GM23338 (cell line): ENCODE results near the gene FARS2. TPM values are rescaled to one million over a fixed set of nuclear protein-coding genes. Genes with fewer than 3 reads are reported as not detected.

ENCODE experiments used
- ATAC-seq: fragments of 200-7000 bp; cut with Tn5 transposase; 3 replicates; pipeline ENCODE4 v1.9.1; 2020
- DNase-seq: peaks from one replicate; pipeline ENCODE4 v3.0.0-alpha.2; 2015; ENCODE audit warnings: low spot score
- H2AFZ ChIP-seq: fragments of 200-600 bp; sonication (generic); 2 replicates; pipeline ENCODE4 v1.8.0; 2016; ENCODE audit warnings: antibody characterized with exemption, mild to moderate bottlenecking, moderate library complexity
- H3F3A ChIP-seq: fragments of 200-600 bp; sonication (generic); replicated peaks from 2 replicates; pipeline ENCODE4 v1.8.0; 2017; ENCODE audit warnings: antibody characterized with exemption, mixed run types, low read depth
- H3K27ac ChIP-seq: fragments of 200-600 bp; sonication (generic); 2 replicates; pipeline ENCODE4 v1.6.1; 2016; ENCODE audit warnings: low read depth
- H3K27me3 ChIP-seq: fragments of 200-600 bp; sonication (generic); 2 replicates; pipeline ENCODE4 v1.8.0; 2016; ENCODE audit warnings: mild to moderate bottlenecking, mixed run types, moderate library complexity; ENCODE audit not compliant: insufficient read depth
- H3K36me3 ChIP-seq: fragments of 200-600 bp; sonication (generic); 2 replicates; pipeline ENCODE4 v1.8.0; 2016; ENCODE audit warnings: mild to moderate bottlenecking; ENCODE audit not compliant: insufficient read depth
- H3K4me1 ChIP-seq: fragments of 200-600 bp; sonication (generic); 2 replicates; pipeline ENCODE4 v1.8.0; 2016; ENCODE audit warnings: mild to moderate bottlenecking, moderate library complexity; ENCODE audit not compliant: insufficient read depth
- H3K4me2 ChIP-seq: fragments of 200-600 bp; sonication (generic); 2 replicates; pipeline ENCODE4 v1.7.1; 2017; ENCODE audit warnings: mixed run types
- H3K4me3 ChIP-seq: fragments of 200-600 bp; sonication (generic); 2 replicates; pipeline ENCODE4 v1.6.1; 2016; ENCODE audit warnings: mixed run types
- H3K79me2 ChIP-seq: fragments of 200-600 bp; sonication (generic); replicated peaks from 2 replicates; pipeline ENCODE4 v1.8.0; 2017; ENCODE audit warnings: mild to moderate bottlenecking; ENCODE audit not compliant: insufficient read depth
- H3K9me2 ChIP-seq: fragments of 200-600 bp; sonication (generic); 2 replicates; pipeline ENCODE4 v1.8.0; 2017; ENCODE audit not compliant: insufficient read depth
- H4K20me1 ChIP-seq: fragments of 200-600 bp; sonication (generic); replicated peaks from 2 replicates; pipeline ENCODE4 v1.8.0; 2017; ENCODE audit warnings: mild to moderate bottlenecking; ENCODE audit not compliant: insufficient read depth
- H3K27ac Mint-ChIP-seq: 2 replicates; pipeline ENCODE4 v1.8.0; 2020; ENCODE audit warnings: inconsistent platforms, mild to moderate bottlenecking, moderate library complexity, mixed read lengths
- H3K27me3 Mint-ChIP-seq: 3 replicates; pipeline ENCODE4 v1.8.0; 2022; ENCODE audit warnings: low read depth, mild to moderate bottlenecking, moderate library complexity, mixed read lengths, inconsistent platforms; ENCODE audit not compliant: insufficient read depth, poor library complexity
- H3K36me3 Mint-ChIP-seq: 3 replicates; pipeline ENCODE4 v1.8.0; 2021; ENCODE audit warnings: low read depth, mild to moderate bottlenecking, inconsistent platforms, moderate library complexity, mixed read lengths
- H3K4me1 Mint-ChIP-seq: 3 replicates; pipeline ENCODE4 v1.8.0; 2020; ENCODE audit warnings: mild to moderate bottlenecking, inconsistent platforms, mixed read lengths
- H3K4me3 Mint-ChIP-seq: 3 replicates; pipeline ENCODE4 v1.8.0; 2021; ENCODE audit warnings: moderate library complexity, mild to moderate bottlenecking, inconsistent platforms, mixed read lengths
- H3K9me3 Mint-ChIP-seq: 3 replicates; pipeline ENCODE4 v1.8.0; 2020; ENCODE audit warnings: moderate library complexity, mild to moderate bottlenecking, inconsistent platforms, mixed read lengths
- CREB1 ChIP-seq: fragments of 250-450 bp; sonication (Bioruptor Pico); IDR thresholded peaks from 2 replicates; pipeline ENCODE4 v1.5.0; 2020; ENCODE audit warnings: low read depth, mild to moderate bottlenecking, moderate library complexity
- EZH2 ChIP-seq: fragments of 200-600 bp; sonication (generic); IDR thresholded peaks from one replicate; pipeline ENCODE4 v1.8.0; 2017; ENCODE audit warnings: antibody characterized with exemption, mild to moderate bottlenecking, low read depth; ENCODE audit not compliant: unreplicated experiment
- EZH2phosphoT487 ChIP-seq: fragments of 200-600 bp; sonication (generic); IDR thresholded peaks from one replicate; pipeline ENCODE4 v1.8.1; 2018; ENCODE audit warnings: antibody characterized with exemption; ENCODE audit not compliant: unreplicated experiment
- JUNB ChIP-seq: IDR thresholded peaks from one replicate; pipeline ENCODE4 v1.6.1; 2016; ENCODE audit warnings: antibody characterized with exemption; ENCODE audit not compliant: unreplicated experiment
- NANOG ChIP-seq: IDR thresholded peaks from 2 replicates; pipeline ENCODE4 v1.6.1; 2016; ENCODE audit warnings: antibody characterized with exemption, borderline replicate concordance
- POLR2AphosphoS5 ChIP-seq: IDR thresholded peaks from 2 replicates; pipeline ENCODE4 v1.6.1; 2016; ENCODE audit warnings: antibody characterized with exemption, low read depth
- STAT1 ChIP-seq: IDR thresholded peaks from one replicate; pipeline ENCODE4 v1.6.1; 2016; ENCODE audit warnings: antibody characterized with exemption; ENCODE audit not compliant: unreplicated experiment
- ZNF114 ChIP-seq: fragments of 250-450 bp; sonication (Bioruptor Pico); IDR thresholded peaks from 2 replicates; pipeline ENCODE4 v1.5.0; 2020; ENCODE audit warnings: mild to moderate bottlenecking, moderate library complexity
- ZNF331 ChIP-seq: fragments of 250-450 bp; sonication (Bioruptor Pico); IDR thresholded peaks from 2 replicates; pipeline ENCODE4 v1.5.0; 2020; ENCODE audit warnings: low read depth, mild to moderate bottlenecking, moderate library complexity
- polyA plus RNA-seq: library from polyadenylated mRNA; unstranded; fragments of >200 nt; fragmentation: Nextera tagmentation; extraction: Ambion mirVana; gene quantifications from 2 replicates; pipeline ENCODE4 v1.2.1, GENCODE V29; 2016
- total RNA-seq: library from RNA; depleted of rRNA; stranded (reverse); fragments of >200 nt; shearing (Covaris generic); gene quantifications from 2 replicates; pipeline ENCODE4 v1.2.3, GENCODE V29; 2014
- TF ChIP-seq, protein P1 (sequence below): fragments of 250-450 bp; sonication (Bioruptor Pico); IDR thresholded peaks from 2 replicates; pipeline ENCODE4 v1.5.0; 2020; ENCODE audit warnings: mild to moderate bottlenecking, moderate library complexity
- TF ChIP-seq, protein P2 (sequence below): IDR thresholded peaks from one replicate; pipeline ENCODE4 v1.6.1; 2018; ENCODE audit warnings: antibody characterized with exemption; ENCODE audit not compliant: unreplicated experiment
- TF ChIP-seq, protein P3 (sequence below), 2 experiments: fragments of 200-600 bp in 1 of 2; sonication (generic) in 1 of 2; conservative IDR thresholded peaks; 2 replicates each; pipeline versions ENCODE4 v1.5.1 to v1.6.1; 2016 to 2017; ENCODE audit warnings: antibody characterized with exemption in 2 of 2, low read depth in 2 of 2, mild to moderate bottlenecking in 2 of 2, moderate library complexity in 1 of 2
- TF ChIP-seq, protein P4 (sequence below): IDR thresholded peaks from 2 replicates; pipeline ENCODE4 v1.6.1; 2016; ENCODE audit warnings: antibody characterized with exemption

Gene FARS2
- total and polyA plus RNA-seq, 2 experiments from 2014 or later, result 7.6 to 19.0 TPM

DNA sequence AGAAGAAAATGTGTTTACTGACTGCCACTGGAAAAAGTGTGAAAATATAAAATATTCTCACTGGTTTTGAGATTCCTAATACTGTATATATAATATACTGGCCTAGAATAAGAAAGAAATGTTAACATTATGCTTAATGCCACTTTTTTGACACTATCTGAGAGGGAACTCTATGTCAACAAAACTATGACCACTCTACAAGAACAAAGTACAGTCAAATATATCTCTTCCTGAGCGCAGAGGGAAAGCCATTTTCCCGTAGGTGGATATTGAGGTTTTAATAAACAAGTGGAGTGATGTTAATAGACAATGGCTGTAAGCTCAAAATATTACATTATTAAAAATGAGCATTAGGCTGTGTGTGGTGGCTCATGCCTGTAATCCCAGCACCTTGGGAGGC, 25.5 kb upstream of the FARS2 start:
- Mint-ChIP-seq H3K4me1 (peaks cover 37% of the 10 kb centered on the region), H3K9me3 (no peaks in the 10 kb centered on the region)
- no peak for ATAC-seq

More for the DNA sequence above, 25.5 kb upstream of the FARS2 start:
- H3K4me2 ChIP-seq, result no peak overlapping the region
- no peaks in the 10 kb centered on the region for H3K27me3 ChIP-seq
- H3F3A ChIP-seq, result no peaks in the 10 kb centered on the region
- peaks cover 25% of the 10 kb centered on the region for H3K79me2 ChIP-seq
- no peak for DNase-seq
- no peaks in the 10 kb centered on the region for H3K9me2 ChIP-seq
- no peak overlapping the region for H2AFZ ChIP-seq
- peaks cover 23% of the 10 kb centered on the region for H3K4me1 ChIP-seq
- H3K27ac Mint-ChIP-seq, result no peak overlapping the region
- H3K27ac ChIP-seq, result no peak overlapping the region
- H3K4me3 ChIP-seq, result no peak overlapping the region
- peaks cover 5% of the 10 kb centered on the region; the same call in 2 of the 3 replicates for H3K36me3 Mint-ChIP-seq
- H3K27me3 Mint-ChIP-seq, result peaks cover 3% of the 10 kb centered on the region
- no peak overlapping the region for H3K4me3 Mint-ChIP-seq
- TF ChIP-seq JUNB (no peak), POLR2AphosphoS5 (no peak), STAT1 (no peak), ZNF331 (CRISPR knock-in tag) (no peak), NANOG (no peak), EZH2 (no peak), CREB1 (CRISPR knock-in tag) (no peak), EZH2phosphoT487 (no peak), ZNF114 (CRISPR knock-in tag) (no peak)
- TF ChIP-seq, protein P1, sequence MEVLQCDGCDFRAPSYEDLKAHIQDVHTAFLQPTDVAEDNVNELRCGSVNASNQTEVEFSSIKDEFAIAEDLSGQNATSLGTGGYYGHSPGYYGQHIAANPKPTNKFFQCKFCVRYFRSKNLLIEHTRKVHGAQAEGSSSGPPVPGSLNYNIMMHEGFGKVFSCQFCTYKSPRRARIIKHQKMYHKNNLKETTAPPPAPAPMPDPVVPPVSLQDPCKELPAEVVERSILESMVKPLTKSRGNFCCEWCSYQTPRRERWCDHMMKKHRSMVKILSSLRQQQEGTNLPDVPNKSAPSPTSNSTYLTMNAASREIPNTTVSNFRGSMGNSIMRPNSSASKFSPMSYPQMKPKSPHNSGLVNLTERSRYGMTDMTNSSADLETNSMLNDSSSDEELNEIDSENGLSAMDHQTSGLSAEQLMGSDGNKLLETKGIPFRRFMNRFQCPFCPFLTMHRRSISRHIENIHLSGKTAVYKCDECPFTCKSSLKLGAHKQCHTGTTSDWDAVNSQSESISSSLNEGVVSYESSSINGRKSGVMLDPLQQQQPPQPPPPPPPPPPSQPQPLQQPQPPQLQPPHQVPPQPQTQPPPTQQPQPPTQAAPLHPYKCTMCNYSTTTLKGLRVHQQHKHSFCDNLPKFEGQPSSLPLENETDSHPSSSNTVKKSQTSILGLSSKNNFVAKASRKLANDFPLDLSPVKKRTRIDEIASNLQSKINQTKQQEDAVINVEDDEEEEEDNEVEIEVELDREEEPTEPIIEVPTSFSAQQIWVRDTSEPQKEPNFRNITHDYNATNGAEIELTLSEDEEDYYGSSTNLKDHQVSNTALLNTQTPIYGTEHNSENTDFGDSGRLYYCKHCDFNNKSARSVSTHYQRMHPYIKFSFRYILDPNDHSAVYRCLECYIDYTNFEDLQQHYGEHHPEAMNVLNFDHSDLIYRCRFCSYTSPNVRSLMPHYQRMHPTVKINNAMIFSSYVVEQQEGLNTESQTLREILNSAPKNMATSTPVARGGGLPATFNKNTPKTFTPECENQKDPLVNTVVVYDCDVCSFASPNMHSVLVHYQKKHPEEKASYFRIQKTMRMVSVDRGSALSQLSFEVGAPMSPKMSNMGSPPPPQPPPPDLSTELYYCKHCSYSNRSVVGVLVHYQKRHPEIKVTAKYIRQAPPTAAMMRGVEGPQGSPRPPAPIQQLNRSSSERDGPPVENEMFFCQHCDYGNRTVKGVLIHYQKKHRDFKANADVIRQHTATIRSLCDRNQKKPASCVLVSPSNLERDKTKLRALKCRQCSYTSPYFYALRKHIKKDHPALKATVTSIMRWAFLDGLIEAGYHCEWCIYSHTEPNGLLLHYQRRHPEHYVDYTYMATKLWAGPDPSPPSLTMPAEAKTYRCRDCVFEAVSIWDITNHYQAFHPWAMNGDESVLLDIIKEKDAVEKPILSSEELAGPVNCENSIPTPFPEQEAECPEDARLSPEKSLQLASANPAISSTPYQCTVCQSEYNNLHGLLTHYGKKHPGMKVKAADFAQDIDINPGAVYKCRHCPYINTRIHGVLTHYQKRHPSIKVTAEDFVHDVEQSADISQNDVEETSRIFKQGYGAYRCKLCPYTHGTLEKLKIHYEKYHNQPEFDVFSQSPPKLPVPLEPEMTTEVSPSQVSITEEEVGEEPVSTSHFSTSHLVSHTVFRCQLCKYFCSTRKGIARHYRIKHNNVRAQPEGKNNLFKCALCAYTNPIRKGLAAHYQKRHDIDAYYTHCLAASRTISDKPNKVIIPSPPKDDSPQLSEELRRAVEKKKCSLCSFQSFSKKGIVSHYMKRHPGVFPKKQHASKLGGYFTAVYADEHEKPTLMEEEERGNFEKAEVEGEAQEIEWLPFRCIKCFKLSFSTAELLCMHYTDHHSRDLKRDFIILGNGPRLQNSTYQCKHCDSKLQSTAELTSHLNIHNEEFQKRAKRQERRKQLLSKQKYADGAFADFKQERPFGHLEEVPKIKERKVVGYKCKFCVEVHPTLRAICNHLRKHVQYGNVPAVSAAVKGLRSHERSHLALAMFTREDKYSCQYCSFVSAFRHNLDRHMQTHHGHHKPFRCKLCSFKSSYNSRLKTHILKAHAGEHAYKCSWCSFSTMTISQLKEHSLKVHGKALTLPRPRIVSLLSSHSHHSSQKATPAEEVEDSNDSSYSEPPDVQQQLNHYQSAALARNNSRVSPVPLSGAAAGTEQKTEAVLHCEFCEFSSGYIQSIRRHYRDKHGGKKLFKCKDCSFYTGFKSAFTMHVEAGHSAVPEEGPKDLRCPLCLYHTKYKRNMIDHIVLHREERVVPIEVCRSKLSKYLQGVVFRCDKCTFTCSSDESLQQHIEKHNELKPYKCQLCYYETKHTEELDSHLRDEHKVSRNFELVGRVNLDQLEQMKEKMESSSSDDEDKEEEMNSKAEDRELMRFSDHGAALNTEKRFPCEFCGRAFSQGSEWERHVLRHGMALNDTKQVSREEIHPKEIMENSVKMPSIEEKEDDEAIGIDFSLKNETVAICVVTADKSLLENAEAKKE (CRISPR knock-in tag), result no peak
- TF ChIP-seq, protein P2, sequence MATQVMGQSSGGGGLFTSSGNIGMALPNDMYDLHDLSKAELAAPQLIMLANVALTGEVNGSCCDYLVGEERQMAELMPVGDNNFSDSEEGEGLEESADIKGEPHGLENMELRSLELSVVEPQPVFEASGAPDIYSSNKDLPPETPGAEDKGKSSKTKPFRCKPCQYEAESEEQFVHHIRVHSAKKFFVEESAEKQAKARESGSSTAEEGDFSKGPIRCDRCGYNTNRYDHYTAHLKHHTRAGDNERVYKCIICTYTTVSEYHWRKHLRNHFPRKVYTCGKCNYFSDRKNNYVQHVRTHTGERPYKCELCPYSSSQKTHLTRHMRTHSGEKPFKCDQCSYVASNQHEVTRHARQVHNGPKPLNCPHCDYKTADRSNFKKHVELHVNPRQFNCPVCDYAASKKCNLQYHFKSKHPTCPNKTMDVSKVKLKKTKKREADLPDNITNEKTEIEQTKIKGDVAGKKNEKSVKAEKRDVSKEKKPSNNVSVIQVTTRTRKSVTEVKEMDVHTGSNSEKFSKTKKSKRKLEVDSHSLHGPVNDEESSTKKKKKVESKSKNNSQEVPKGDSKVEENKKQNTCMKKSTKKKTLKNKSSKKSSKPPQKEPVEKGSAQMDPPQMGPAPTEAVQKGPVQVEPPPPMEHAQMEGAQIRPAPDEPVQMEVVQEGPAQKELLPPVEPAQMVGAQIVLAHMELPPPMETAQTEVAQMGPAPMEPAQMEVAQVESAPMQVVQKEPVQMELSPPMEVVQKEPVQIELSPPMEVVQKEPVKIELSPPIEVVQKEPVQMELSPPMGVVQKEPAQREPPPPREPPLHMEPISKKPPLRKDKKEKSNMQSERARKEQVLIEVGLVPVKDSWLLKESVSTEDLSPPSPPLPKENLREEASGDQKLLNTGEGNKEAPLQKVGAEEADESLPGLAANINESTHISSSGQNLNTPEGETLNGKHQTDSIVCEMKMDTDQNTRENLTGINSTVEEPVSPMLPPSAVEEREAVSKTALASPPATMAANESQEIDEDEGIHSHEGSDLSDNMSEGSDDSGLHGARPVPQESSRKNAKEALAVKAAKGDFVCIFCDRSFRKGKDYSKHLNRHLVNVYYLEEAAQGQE, result no peak
- TF ChIP-seq, protein P3, sequence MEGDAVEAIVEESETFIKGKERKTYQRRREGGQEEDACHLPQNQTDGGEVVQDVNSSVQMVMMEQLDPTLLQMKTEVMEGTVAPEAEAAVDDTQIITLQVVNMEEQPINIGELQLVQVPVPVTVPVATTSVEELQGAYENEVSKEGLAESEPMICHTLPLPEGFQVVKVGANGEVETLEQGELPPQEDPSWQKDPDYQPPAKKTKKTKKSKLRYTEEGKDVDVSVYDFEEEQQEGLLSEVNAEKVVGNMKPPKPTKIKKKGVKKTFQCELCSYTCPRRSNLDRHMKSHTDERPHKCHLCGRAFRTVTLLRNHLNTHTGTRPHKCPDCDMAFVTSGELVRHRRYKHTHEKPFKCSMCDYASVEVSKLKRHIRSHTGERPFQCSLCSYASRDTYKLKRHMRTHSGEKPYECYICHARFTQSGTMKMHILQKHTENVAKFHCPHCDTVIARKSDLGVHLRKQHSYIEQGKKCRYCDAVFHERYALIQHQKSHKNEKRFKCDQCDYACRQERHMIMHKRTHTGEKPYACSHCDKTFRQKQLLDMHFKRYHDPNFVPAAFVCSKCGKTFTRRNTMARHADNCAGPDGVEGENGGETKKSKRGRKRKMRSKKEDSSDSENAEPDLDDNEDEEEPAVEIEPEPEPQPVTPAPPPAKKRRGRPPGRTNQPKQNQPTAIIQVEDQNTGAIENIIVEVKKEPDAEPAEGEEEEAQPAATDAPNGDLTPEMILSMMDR (conservative IDR thresholded peaks at IDR 0.05; ENCODE audit: low read depth in 2 of 2), result no peak
- TF ChIP-seq, protein P4, sequence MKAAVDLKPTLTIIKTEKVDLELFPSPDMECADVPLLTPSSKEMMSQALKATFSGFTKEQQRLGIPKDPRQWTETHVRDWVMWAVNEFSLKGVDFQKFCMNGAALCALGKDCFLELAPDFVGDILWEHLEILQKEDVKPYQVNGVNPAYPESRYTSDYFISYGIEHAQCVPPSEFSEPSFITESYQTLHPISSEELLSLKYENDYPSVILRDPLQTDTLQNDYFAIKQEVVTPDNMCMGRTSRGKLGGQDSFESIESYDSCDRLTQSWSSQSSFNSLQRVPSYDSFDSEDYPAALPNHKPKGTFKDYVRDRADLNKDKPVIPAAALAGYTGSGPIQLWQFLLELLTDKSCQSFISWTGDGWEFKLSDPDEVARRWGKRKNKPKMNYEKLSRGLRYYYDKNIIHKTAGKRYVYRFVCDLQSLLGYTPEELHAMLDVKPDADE, result no peak
- no peaks in the 10 kb centered on the region for H3K36me3 ChIP-seq
- peaks cover 32% of the 10 kb centered on the region for H4K20me1 ChIP-seq
